Frontal cortex (tissue), 4 donors: ENCODE results near the gene CHST7. TPM values are rescaled to one million over a fixed set of nuclear protein-coding genes. Genes with fewer than 3 reads are reported as not detected.
"Not testable (repeated sequence)": the region's sequence is repeated elsewhere in the genome, so short reads cannot be mapped to it uniquely, and the experiment has no call there.

Experiments
- DNase-seq, 2 donors: peaks; one replicate each; pipeline ENCODE4 v3.0.0; 2012; ENCODE audit warnings: low spot score in 2 of 2
- FAIRE-seq: peaks from 2 replicates; lab custom pipeline; 2012; peaks lifted over from hg19 to GRCh38; lab: Jason Lieb, UNC
- total RNA-seq: library from RNA; depleted of rRNA; stranded (reverse); fragments of >200 nt; gene quantifications from one replicate; pipeline ENCODE4 v1.2.3, GENCODE V29; 2014
- donor health status: control.
- donor health status: control.
- donor health status: control.

CHST7 gene, protein sequence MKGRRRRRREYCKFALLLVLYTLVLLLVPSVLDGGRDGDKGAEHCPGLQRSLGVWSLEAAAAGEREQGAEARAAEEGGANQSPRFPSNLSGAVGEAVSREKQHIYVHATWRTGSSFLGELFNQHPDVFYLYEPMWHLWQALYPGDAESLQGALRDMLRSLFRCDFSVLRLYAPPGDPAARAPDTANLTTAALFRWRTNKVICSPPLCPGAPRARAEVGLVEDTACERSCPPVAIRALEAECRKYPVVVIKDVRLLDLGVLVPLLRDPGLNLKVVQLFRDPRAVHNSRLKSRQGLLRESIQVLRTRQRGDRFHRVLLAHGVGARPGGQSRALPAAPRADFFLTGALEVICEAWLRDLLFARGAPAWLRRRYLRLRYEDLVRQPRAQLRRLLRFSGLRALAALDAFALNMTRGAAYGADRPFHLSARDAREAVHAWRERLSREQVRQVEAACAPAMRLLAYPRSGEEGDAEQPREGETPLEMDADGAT
- total RNA-seq, result 6.5 TPM

GRCh38 chrX:46573331-46573891 lies at the start of gene CHST7:
Gene CHST7 (plus strand): TSS chrX:46573765. CDS start chrX:46573932, 167 bp downstream.
- no peak for FAIRE-seq
- peak; percentile 45 to 49 for DNase-seq

DNA sequence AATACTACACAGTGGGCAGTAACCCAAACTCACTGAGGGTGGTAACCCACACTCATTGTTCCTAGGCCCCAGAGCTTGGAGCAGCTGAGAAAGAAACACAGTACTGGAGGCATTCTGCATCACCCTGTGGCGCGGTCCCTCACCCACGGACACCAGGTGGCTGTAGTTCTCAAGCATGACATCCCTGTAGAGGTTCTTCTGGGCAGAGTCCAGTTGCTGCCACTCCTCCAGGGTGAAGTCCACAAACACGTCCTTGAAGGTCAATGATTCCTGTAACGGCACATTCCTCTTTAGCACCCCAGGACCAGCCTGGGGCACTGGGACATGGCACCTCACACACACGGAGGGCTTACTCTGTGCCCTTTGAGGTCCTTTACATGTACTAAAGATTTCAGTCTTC lies 44.9 kb upstream of the CHST7 start:
- FAIRE-seq, DNase-seq: not testable (repeated sequence)

DNA sequence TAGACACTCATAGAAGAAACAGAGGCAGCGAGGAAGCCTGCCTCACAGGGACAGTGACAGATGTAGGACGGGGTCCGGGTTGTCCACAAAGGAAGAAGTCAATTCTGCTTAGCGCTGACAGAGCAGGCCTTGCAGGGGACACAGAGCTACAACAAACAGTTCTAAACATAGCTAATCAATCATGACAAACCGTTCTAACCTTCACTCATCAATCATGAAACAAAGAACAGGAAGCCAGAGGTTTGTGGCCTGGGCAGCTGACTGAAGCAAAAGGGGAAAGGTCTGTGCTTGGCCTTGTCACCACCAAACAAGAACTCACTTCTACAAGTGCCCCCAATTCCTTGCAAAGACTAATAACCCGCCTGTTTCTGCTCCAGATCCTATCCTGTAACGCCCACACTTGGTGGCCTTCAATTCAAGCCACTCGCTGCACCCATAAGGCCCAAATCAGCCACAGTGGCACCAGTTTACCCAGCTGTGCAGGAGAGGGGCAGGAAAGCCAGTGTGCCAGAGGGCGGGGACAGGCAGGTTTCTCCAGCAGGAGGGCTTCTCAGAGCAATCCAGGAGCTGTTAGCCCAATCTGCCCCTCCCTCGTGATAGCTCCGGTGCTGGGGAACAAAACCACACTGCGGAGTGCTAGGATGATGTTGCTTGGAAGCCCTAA lies 43.7 kb upstream of the CHST7 start:
- not testable (repeated sequence) for FAIRE-seq, DNase-seq

DNA sequence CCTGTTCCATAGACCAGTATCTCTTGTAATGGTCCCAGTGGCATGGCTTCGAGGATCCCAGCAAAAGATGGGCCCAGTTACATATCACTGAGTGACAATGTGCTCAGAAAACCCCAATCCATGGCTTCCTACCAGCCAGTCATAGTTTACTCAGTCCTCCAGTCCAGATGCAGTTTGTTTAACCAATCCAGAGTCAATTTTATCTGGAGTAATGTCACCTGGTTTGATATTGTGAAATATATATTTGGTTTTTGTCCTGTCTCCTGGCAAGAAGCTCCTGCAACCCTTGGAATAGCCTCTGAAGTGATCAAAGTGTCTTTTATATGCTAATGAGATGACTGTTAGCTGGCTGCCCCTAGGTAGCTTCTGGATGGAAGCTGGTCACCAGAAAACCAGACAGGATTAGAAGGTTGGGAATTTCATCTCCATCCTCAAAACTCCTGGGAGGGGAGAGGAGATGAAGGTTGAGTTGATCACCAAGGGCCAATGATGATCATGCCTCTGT lies 43.1 kb upstream of the CHST7 start:
- DNase-seq, FAIRE-seq: not testable (repeated sequence)

GRCh38 chrX:46531442-46531841 lies 42.1 kb upstream of the CHST7 start:
- FAIRE-seq (no peak), DNase-seq (no peak)

GRCh38 chrX:46543441-46543840 lies 30.1 kb upstream of the CHST7 start:
- no peak for DNase-seq
- FAIRE-seq, result no peak

DNA sequence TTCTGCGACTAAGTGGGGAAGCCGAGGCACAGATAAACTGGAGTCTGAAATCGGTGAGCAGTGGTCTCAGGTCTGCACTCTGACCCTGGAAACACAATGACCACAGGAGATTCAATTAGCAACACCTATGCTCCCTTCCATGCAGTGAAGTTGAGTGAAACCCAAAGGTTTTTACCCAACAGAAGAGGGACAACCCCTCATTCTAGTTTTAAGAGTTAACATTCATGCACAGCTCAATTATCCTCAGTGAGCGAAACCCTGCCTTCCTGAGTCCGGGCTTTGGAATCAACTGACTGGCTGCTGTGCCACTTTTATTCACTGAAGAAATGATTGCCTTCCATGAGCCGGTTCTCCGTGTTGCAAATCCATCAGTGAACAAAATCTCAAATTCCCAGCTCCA lies 29.0 kb upstream of the CHST7 start:
- FAIRE-seq, DNase-seq: not testable (repeated sequence)

- FAIRE-seq, result no peak
- DNase-seq, result peak; percentile 56 to 71
These were observed 28.2 kb upstream of the CHST7 start, which contains the start of gene ZNF674 for GRCh38 chrX:46545111-46546005. Gene ZNF674 (minus strand): TSS chrX:46545421. CDS start chrX:46542087, 3,334 bp downstream.

GRCh38 chrX:46547857-46548256 lies 25.7 kb upstream of the CHST7 start:
- DNase-seq, result no peak
- FAIRE-seq, result no peak

GRCh38 chrX:46549914-46550313 lies 23.7 kb upstream of the CHST7 start:
- DNase-seq, result no peak
- no peak for FAIRE-seq

GRCh38 chrX:46551494-46552128 lies 22.0 kb upstream of the CHST7 start:
- FAIRE-seq (no peak), DNase-seq (no peak)

DNA sequence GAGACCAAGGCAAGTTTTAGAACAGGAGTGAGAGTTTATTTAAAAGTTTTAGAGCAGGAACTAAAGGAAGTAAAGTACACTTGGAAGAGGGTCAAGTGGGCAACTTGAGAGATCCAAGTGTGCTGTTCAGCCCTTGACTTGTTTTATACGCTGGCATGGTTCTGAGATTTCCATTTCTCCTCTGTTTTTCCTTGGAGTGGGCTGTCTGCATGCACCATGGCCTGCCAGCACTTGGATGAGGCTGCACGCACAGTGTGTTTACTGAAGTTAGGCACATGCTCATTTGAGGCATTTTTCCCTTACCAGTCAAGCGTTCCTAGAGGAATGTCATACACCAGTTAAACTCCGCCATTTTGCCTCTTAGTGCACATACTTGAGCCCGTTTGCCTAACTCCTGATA lies 19.6 kb upstream of the CHST7 start:
- DNase-seq, result no peak
- no peak for FAIRE-seq

- no peak for DNase-seq
- peak; percentile 36 for FAIRE-seq
These were observed 18.6 kb upstream of the CHST7 start for GRCh38 chrX:46554942-46555341.

GRCh38 chrX:46559062-46559461 lies 14.5 kb upstream of the CHST7 start:
- FAIRE-seq (no peak), DNase-seq (no peak)

DNA sequence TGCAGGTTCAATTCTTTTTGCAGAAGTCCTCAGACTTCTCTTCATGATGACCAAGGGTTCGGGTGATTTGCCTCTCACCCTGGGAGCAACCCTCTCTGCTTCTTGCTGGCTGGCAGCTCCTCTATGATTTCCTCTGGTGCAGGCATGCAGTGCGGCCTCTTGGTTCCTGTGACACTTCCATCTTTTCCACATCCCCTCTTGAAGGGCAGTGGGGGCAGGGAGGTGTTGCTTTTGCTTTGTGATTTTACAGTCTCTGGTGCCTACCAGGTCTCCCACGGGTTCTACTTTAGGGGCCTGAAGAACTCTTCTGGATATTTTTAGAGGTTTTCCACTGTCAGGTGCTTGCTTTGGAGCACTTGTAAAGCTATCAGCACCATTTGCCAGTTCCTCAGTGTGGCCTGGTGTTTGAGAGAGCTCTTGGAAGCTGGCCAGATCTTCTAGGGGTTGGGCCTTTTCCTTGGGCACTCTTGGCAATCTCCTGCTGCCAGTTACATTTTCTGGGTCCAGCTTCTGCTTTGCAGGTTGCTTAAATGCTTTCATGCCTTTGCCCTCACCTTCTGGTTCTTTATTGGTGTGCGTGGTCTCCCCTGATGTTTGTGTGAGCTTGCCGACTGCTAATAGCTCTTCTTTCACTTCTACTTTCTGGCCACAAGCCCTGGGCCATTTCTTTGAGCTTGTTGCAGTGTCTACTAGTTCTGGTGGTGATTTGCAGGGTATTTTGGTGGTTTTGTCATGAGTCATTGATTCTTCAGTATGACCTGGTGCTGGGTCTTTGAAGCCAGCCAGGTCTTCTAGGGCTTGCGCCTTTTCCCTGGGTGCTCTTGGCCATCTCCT lies 11.5 kb upstream of the CHST7 start:
- DNase-seq (no peak), FAIRE-seq (no peak)

DNA sequence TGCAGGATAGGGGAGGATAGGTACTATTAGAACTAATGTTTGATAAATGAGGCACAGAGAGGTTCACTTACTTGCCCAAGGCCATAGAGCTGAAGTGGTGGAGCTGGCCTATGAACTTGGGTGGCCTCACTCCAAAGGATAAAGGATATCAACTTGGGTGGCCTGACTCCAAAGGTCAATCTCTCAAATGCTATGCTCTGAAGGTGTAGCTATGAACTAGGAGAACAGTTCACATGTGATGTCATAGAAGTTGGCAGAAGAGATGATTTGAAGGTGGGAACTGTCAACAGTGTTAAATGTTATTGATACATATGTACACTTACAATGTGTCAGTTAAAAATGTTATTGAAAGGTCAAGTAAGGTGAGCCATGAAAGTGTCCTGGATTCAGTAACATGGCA lies 6.2 kb upstream of the CHST7 start:
- no peak for DNase-seq
- FAIRE-seq, result no peak

DNA sequence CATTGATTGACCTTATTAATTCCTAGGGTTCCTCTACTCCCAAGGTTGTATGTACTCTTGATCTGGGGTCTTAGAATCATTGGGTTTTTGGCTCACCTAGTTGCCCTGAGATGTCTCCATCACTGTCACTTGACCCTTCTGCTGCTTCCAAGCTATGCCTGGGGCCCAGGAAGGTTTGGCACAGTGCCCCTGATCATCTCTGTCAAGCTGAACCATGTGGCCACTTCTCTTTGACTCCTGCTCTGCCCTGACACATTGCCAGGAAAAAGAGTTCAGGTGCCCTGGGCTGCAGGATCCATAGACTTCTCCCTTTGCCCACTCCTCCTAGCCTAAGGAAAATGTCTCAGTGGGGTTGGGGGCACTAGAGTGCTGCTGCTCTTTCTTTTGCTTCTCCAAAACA lies 3.9 kb upstream of the CHST7 start:
- no peak for FAIRE-seq

More for the DNA sequence above, 3.9 kb upstream of the CHST7 start:
- DNase-seq, result no peak
